Measurements from ENCODE around the gene PGM2L1.

DNA sequence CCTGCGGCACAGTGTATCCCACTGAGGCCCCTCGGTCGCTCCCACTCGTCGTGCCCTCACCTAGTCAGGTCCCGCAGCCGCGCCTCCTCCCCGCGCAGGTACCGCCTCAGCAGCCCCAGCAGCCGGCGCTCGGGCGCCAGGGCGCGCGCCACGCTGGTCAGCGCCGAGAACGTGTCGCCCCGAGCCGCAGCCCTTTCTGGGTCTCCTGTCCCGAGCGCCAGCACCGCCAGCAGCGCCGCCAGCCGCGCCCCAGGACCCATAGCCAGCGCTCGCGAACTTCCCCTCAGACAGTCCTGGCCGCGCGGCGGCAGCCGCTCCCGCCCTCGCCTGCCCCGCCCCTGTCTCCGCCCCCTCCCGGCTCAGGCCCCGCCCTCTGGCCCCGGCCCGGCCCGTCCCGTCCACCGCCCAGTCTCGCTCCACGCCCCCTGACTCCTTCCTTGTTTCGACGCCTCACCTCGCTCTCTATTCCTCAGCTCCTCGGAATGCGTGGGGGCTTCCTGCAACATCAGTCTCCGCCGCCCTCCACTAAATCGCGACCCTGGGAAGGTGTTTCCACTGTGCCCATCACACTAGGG is 86.8 kb downstream of the PGM2L1 start, which contains the start of gene P4HA3:
- TF ChIP-seq EZH2 (IDR thresholded peaks at IDR 0.05; ENCODE audit: low read depth) = no peak
- TF ChIP-seq, protein P1, sequence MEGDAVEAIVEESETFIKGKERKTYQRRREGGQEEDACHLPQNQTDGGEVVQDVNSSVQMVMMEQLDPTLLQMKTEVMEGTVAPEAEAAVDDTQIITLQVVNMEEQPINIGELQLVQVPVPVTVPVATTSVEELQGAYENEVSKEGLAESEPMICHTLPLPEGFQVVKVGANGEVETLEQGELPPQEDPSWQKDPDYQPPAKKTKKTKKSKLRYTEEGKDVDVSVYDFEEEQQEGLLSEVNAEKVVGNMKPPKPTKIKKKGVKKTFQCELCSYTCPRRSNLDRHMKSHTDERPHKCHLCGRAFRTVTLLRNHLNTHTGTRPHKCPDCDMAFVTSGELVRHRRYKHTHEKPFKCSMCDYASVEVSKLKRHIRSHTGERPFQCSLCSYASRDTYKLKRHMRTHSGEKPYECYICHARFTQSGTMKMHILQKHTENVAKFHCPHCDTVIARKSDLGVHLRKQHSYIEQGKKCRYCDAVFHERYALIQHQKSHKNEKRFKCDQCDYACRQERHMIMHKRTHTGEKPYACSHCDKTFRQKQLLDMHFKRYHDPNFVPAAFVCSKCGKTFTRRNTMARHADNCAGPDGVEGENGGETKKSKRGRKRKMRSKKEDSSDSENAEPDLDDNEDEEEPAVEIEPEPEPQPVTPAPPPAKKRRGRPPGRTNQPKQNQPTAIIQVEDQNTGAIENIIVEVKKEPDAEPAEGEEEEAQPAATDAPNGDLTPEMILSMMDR (conservative IDR thresholded peaks at IDR 0.05) = no peak
